ENCODE data around the gene CSNK1G3. TPM values are rescaled to one million over a fixed set of nuclear protein-coding genes. Genes with fewer than 3 reads are reported as not detected.

Gene CSNK1G3
- total RNA-seq, 4 donors from 2014 or later, result 23.1 to 45.6 (median 30.5) TPM

DNA sequence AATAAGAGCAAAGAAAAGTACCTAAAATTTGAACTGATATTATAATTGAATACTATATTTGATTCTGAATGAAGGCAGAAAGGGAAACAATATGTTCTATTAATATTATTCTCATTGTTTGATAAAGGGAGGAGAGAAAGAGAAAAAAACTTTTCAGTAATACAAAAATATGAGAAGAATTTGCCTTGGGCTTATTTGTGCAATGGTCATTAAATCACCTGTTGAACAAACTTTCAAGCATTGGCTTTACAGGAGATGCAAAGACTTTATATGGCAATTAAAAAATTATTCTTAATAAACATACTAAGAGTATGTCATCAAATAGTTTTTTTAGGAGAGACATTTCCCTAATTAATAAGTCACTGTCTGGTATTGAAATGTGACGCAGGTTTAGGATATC, 85.0 kb downstream of the CSNK1G3 start:
- H3K9me3 ChIP-seq, result no peaks in the 10 kb centered on the region
- no peak overlapping the region for H3K4me3 ChIP-seq
- DNase-seq (ENCODE audit: low spot score in 2 of 2), result no peak
- H3K4me1 ChIP-seq, result no peaks in the 10 kb centered on the region
- H3K27ac ChIP-seq, result no peak overlapping the region
- 100% methylated on average over 1 of the region's 1 CpG for WGBS
- H3K27me3 ChIP-seq, result no peaks in the 10 kb centered on the region
- H3K36me3 ChIP-seq, result peaks cover 8% of the 10 kb centered on the region
- no peak for TF ChIP-seq POLR2A (IDR thresholded peaks at IDR 0.05)
- TF ChIP-seq, protein P1, sequence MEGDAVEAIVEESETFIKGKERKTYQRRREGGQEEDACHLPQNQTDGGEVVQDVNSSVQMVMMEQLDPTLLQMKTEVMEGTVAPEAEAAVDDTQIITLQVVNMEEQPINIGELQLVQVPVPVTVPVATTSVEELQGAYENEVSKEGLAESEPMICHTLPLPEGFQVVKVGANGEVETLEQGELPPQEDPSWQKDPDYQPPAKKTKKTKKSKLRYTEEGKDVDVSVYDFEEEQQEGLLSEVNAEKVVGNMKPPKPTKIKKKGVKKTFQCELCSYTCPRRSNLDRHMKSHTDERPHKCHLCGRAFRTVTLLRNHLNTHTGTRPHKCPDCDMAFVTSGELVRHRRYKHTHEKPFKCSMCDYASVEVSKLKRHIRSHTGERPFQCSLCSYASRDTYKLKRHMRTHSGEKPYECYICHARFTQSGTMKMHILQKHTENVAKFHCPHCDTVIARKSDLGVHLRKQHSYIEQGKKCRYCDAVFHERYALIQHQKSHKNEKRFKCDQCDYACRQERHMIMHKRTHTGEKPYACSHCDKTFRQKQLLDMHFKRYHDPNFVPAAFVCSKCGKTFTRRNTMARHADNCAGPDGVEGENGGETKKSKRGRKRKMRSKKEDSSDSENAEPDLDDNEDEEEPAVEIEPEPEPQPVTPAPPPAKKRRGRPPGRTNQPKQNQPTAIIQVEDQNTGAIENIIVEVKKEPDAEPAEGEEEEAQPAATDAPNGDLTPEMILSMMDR (IDR thresholded peaks at IDR 0.05), result no peak
- no peak for TF ChIP-seq EP300 (IDR thresholded peaks at IDR 0.05)
- no peak for TF ChIP-seq POLR2AphosphoS5 (IDR thresholded peaks at IDR 0.05)

DNA sequence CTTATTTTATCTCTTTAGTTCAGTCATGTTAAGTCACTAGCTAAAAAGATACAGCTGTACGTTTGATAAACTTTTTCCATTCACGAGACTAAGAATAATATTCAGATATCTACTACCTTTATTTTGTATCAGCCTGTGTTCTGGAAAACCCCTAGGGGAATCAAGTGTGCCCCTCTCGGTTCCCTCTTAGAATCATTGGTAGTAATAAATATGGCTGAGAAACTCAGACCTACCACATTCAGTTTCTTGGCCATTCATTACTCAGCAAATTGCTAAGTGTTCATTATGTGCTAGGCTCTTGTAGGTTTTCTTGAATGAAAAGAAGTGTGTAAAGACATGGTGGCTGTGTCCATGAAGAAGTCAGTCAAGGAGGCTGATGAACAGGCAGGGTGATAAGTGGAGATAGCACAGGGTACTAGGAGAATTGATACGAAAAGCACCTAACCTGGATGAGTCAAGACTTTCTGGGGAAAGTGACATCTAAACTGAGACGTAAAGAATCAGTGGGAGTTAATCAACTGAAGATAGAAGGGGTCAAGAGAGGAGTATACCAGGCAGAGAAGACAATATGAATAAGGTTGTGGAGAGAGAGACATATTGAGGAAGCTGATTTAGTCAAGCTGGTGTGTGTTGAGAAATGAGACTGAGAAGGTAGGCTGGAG, 86.2 kb downstream of the CSNK1G3 start:
- Histone ChIP-seq H3K27ac (no peak overlapping the region), H3K4me1 (no peaks in the 10 kb centered on the region), H3K4me3 (no peak overlapping the region), H3K27me3 (no peaks in the 10 kb centered on the region), H3K36me3 (peaks cover 11% of the 10 kb centered on the region), H3K9me3 (no peaks in the 10 kb centered on the region)
- no peak for DNase-seq (ENCODE audit: low spot score in 2 of 2)
- 95% methylated on average over 5 of the region's 5 CpGs for WGBS
- TF ChIP-seq, protein P1 (IDR thresholded peaks at IDR 0.05), result no peak
- TF ChIP-seq POLR2A (IDR thresholded peaks at IDR 0.05) (no peak), POLR2AphosphoS5 (IDR thresholded peaks at IDR 0.05) (no peak), EP300 (IDR thresholded peaks at IDR 0.05) (no peak)

DNA sequence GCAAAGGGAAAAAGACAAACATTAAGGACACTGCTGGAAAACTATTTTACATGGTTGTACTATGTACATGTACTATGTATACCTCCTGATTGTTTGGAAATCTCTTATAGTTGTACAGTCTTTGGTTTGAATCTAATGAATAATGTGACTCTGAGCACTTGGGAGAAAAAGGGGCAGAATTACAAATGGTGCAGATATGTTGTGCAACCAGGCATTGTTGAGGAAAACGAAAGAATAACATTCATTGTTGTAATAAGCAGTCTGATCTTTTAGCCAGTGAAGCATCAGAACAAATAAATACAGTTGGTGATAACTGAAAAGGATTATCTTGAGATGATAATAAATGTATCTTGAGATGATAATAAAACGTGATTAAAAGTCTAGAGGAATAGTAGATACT, 87.2 kb downstream of the CSNK1G3 start:
- WGBS, result 89% methylated on average over 2 of the region's 2 CpGs
- Histone ChIP-seq H3K36me3 (peaks cover 6% of the 10 kb centered on the region), H3K9me3 (no peaks in the 10 kb centered on the region), H3K27me3 (no peaks in the 10 kb centered on the region), H3K4me1 (no peaks in the 10 kb centered on the region), H3K27ac (no peak overlapping the region), H3K4me3 (no peak overlapping the region)
- DNase-seq (ENCODE audit: low spot score in 2 of 2), result no peak
- TF ChIP-seq POLR2AphosphoS5 (IDR thresholded peaks at IDR 0.05), result no peak
- TF ChIP-seq, protein P1 (IDR thresholded peaks at IDR 0.05), result no peak
- no peak for TF ChIP-seq EP300 (IDR thresholded peaks at IDR 0.05)
- TF ChIP-seq POLR2A (IDR thresholded peaks at IDR 0.05), result no peak

DNA sequence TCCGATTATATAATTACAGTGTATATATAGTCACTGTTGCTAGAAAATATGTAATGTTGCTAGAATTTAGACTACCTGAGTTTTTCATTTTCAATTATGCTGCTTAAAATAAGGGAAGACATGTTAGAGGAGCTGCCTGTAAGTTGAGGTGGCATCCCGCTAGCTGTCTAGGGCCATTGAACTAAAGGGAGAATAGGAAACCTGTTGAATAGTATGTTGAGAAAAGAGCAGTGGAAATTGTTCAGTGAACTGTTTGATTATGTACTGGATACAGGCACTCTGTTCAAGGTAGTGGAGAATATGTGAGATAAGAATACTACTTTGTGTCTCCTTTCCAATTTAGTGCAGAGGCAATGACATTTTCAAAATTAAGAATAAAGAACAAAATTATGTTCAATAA, 89.6 kb downstream of the CSNK1G3 start:
- Histone ChIP-seq H3K4me1 (no peaks in the 10 kb centered on the region), H3K4me3 (no peak overlapping the region), H3K27me3 (no peaks in the 10 kb centered on the region), H3K27ac (no peak overlapping the region), H3K9me3 (no peaks in the 10 kb centered on the region), H3K36me3 (peaks cover 9% of the 10 kb centered on the region)
- DNase-seq (ENCODE audit: low spot score in 2 of 2), result no peak
- TF ChIP-seq, protein P1 (IDR thresholded peaks at IDR 0.05), result no peak
- TF ChIP-seq POLR2AphosphoS5 (IDR thresholded peaks at IDR 0.05) (no peak), POLR2A (IDR thresholded peaks at IDR 0.05) (no peak), EP300 (IDR thresholded peaks at IDR 0.05) (no peak)
- 99% methylated on average over 2 of the region's 2 CpGs for WGBS

DNA sequence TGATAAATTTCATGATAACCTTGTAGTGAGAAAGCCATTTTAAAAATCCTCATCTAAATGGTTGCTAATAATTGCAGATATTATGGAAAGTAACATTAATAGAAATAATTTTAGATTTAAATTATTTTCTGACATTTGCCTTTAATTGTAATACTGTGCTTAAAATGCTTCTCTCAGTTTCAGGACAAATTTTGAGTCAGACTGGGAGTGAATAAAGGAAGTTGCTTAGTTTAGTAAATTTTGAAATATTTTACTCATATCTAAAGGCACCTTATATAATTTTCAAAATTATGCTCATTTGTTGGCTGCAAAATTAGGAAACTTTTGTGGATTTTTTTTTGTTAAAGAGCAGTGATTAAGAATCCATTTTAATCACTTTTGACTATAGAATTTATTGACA, 93.8 kb downstream of the CSNK1G3 start:
- no peaks in the 10 kb centered on the region for H3K27me3 ChIP-seq
- H3K27ac ChIP-seq, result no peak overlapping the region
- H3K36me3 ChIP-seq, result peaks cover 9% of the 10 kb centered on the region
- peaks cover under 1% of the 10 kb centered on the region for H3K4me1 ChIP-seq
- no peaks in the 10 kb centered on the region for H3K9me3 ChIP-seq
- DNase-seq (ENCODE audit: low spot score in 2 of 2), result no peak
- TF ChIP-seq, protein P1 (IDR thresholded peaks at IDR 0.05), result no peak
- no peak for TF ChIP-seq POLR2AphosphoS5 (IDR thresholded peaks at IDR 0.05)
- TF ChIP-seq POLR2A (IDR thresholded peaks at IDR 0.05), result no peak
- no peak for TF ChIP-seq EP300 (IDR thresholded peaks at IDR 0.05)
- no peak overlapping the region for H3K4me3 ChIP-seq

Data from suprapubic skin (tissue), 4 donors.